GM19397 (cell line): Measurements from ENCODE around the gene HACL1.

ENCODE experiments used
- ATAC-seq: cut with Tn5 transposase; IDR thresholded peaks from one replicate; pipeline ENCODE4 v1.9.1; 2021; ENCODE audit warnings: mild to moderate bottlenecking, moderate library complexity; ENCODE audit not compliant: unreplicated experiment

The HACL1 gene

DNA sequence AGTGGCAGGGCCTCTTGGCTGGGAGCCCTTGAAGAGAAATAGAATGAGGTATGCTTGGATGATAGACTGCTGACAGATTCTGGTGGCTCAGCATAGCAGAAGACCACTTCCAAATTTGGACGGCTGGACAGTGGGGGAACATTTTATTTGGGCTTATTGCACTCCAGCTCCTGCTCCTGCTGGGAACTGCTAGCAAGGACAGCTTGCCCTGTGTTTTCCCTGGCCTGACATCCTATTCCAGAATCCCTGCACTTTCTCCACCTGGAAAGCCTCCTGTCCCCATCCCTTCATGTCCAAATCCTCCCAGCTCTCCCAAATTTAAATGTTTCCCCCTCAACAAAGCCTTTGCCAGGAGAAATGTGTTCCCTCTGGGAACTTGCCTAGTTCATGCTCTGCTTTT lies 70.0 kb downstream of the HACL1 start:
- no peak for ATAC-seq

- no peak for ATAC-seq
Observed at GRCh38 chr3:15528854-15529537, 72.4 kb downstream of the HACL1 start.

GRCh38 chr3:15527031-15527459 lies 74.3 kb downstream of the HACL1 start:
- no peak for ATAC-seq

- ATAC-seq: no peak
Observed at GRCh38 chr3:15525790-15526189, 75.6 kb downstream of the HACL1 start.

DNA sequence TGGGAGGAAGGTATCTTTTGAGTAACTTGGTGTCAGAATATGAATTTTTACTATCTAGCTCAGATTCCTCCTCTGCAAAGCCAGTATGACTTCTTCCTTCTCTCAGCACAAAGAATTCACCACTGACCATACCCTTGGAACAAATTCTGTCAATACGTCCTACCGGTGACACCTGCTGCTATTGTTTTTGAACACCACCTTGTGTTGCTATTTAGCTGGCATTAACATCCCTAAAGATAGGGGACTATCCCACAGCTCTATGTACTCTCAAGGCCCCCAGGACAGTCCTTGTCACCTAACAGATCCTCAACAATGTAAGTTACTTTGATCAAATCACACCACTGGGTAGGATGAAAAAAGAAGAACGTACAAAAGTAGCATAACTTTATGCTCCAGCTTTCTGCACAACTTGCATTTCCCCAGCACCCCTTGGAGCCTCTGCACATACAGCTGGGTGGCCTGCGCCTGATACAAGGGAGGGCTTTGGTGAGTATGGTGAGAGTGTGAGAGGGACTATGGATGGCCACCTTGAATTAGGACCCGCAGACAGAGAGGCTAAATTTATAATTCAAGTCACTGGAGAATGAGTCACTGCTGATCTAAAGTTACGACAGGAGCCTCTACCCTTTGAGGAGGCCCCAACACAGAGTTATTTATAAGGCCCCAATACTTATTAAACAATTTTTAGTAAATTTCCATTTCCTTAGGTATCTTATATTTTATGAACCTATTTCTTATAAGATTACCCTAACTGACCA lies 77.5 kb downstream of the HACL1 start:
- ATAC-seq: no peak

- ATAC-seq: no peak
Observed at GRCh38 chr3:15522016-15522415, 79.4 kb downstream of the HACL1 start.

DNA sequence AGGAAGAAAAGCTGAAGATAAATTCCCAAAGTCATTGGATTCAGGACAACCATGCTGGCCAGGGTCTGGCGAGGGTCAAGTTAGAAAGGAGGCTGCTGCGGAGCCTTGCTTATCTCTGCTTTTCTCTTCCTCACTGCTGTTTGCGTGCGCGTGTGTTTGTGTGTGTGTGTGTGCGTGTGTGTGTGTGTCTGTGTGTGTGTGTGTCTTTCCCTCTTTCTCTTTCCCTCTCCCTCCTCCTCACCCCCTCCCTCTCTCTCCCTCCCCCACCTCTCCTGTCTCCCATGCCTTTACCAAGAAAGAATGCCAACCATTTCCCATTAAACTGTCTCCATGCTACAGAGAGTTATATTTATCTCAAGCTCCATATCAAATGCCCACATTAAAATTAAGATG lies 79.8 kb downstream of the HACL1 start, which contains the start of gene COLQ:
COLQ (minus strand) TSS at position 134 of the 393 bp plus-strand sequence; CDS start at position 53, 81 bp downstream.
- no peak for ATAC-seq

- ATAC-seq: no peak
Observed at GRCh38 chr3:15520804-15521572, 80.4 kb downstream of the HACL1 start.

DNA sequence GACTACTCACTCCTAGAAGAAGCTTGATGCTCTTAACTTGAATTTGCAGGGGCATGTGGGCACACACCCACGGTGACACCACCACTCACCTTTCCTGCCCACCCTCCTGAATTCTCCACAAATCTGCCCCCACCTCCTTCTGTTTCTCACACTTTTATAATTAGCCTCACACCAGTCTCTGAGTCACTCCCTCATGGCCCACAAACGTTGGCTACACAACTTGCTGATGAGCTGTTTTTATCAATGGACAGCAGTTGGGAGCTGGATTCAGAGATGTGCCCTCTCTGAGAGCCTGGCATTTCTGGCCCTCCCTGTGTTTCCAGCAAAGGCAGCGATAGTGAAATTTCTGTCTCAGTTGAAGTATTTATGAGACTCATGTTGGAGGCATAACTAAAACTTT lies 81.2 kb downstream of the HACL1 start:
- ATAC-seq: no peak

GRCh38 chr3:15519096-15519495 lies 82.3 kb downstream of the HACL1 start:
- ATAC-seq: no peak

GRCh38 chr3:15514663-15515340 lies 86.6 kb downstream of the HACL1 start:
- no peak for ATAC-seq

GRCh38 chr3:15513810-15514662 lies 87.3 kb downstream of the HACL1 start:
- no peak for ATAC-seq

- no peak for ATAC-seq
Observed at GRCh38 chr3:15513116-15513515, 88.3 kb downstream of the HACL1 start.

DNA sequence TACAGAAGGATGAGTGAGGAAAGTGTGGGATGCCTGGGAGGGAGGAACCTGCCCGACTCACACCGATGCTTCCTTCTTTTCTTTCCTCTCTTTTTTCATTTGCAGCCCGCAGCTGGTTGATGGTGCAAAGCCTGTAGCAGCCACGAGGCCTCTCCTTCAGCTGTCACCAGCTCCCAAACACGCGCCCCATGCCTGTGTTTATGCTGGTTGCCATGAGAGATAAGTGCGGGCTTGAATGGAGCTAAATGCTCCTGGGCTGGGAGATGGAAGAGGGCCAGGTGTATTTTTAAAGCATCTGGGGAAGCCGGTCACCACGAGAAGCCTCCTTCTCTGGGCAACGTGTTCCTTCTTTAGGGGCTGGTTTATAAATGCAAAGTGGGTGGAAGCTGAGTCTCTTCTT lies 89.2 kb downstream of the HACL1 start:
- no peak for ATAC-seq

GRCh38 chr3:15511156-15511555 lies 90.2 kb downstream of the HACL1 start:
- no peak for ATAC-seq
